Naive B cell (primary cell): ENCODE results near the gene RNF5. TPM values are rescaled to one million over a fixed set of nuclear protein-coding genes. Genes with fewer than 3 reads are reported as not detected.
"Not testable (repeated sequence)": the region's sequence is repeated elsewhere in the genome, so short reads cannot be mapped to it uniquely, and the experiment has no call there.

Source experiments
- ATAC-seq, 2 donors: fragments of 150-1000 bp; cut with Tn5 transposase; 2 replicates each; pipeline ENCODE4 v1.10.0; 2021; ENCODE audit warnings: low read depth in 2 of 2, mild to moderate bottlenecking in 2 of 2, moderate library complexity in 2 of 2
- DNase-seq: peaks from one replicate; pipeline ENCODE4 v3.0.0; 2022
- H3K27ac Mint-ChIP-seq, 6 donors: one replicate each; pipeline ENCODE4 v1.8.0; 2020 to 2022; ENCODE audit warnings: mild to moderate bottlenecking in 6 of 6, mixed read lengths in 6 of 6, moderate library complexity in 5 of 6, inconsistent platforms in 2 of 6
- H3K27me3 Mint-ChIP-seq, 3 donors: one replicate each; pipeline ENCODE4 v1.8.0; 2021 to 2022; ENCODE audit warnings: mixed read lengths in 3 of 3, mild to moderate bottlenecking in 1 of 3
- H3K36me3 Mint-ChIP-seq, 2 donors: one replicate each; pipeline ENCODE4 v1.8.0; 2020 to 2022; ENCODE audit warnings: mixed read lengths in 2 of 2, inconsistent platforms in 1 of 2, mild to moderate bottlenecking in 1 of 2
- H3K4me1 Mint-ChIP-seq, 3 donors: one replicate each; pipeline ENCODE4 v1.8.0; 2020 to 2022; ENCODE audit warnings: mixed read lengths in 3 of 3, inconsistent platforms in 1 of 3, mild to moderate bottlenecking in 1 of 3, moderate library complexity in 1 of 3
- H3K4me3 Mint-ChIP-seq, 8 donors: one replicate each; pipeline ENCODE4 v1.8.0; 2020 to 2022; ENCODE audit warnings: mild to moderate bottlenecking in 8 of 8, mixed read lengths in 8 of 8, moderate library complexity in 8 of 8, inconsistent platforms in 2 of 8
- H3K9me3 Mint-ChIP-seq, 7 donors: one replicate each; pipeline ENCODE4 v1.8.0; 2020 to 2022; ENCODE audit warnings: mixed read lengths in 7 of 7, mild to moderate bottlenecking in 5 of 7, inconsistent platforms in 2 of 7, moderate library complexity in 1 of 7
- polyA plus RNA-seq, 6 donors: library from polyadenylated mRNA; unstranded; fragments of 300-500 nt; fragmentation: Illumina TruSeq; gene quantifications; one replicate each; pipeline ENCODE4 v1.2.3, GENCODE V29; 2021; ENCODE audit warnings: low read depth in 6 of 6

Gene RNF5
- polyA plus RNA-seq, 6 donors from 2014 or later = 85.9 to 116 (median 102) TPM

GRCh38 chr6:32182555-32182981 is 4.4 kb downstream of the RNF5 start:
- peaks cover 0 to 1% (median 0%) of the 10 kb centered on the region in 7 donors for H3K9me3 Mint-ChIP-seq
- H3K27me3 Mint-ChIP-seq = no peaks in the 10 kb centered on the region
- peak overlapping the region in 2 of 8 donors; percentile 2 to 10 for H3K4me3 Mint-ChIP-seq
- peaks cover 14 to 32% of the 10 kb centered on the region in 2 donors for H3K36me3 Mint-ChIP-seq
- no peak for DNase-seq
- no peak for ATAC-seq
- peaks cover 51 to 56% (median 54%) of the 10 kb centered on the region in 3 donors for H3K4me1 Mint-ChIP-seq
- peak overlapping the region in 1 of 6 donors; percentile 23 for H3K27ac Mint-ChIP-seq

- H3K36me3 Mint-ChIP-seq = peaks cover 16 to 35% of the 10 kb centered on the region in 2 donors
- peak overlapping the region in 1 of 6 donors; percentile 31 for H3K27ac Mint-ChIP-seq
- peaks cover 51 to 59% (median 56%) of the 10 kb centered on the region in 3 donors for H3K4me1 Mint-ChIP-seq
- no peaks in the 10 kb centered on the region for H3K9me3 Mint-ChIP-seq
- H3K27me3 Mint-ChIP-seq = no peaks in the 10 kb centered on the region
- peak overlapping the region in 1 of 8 donors; percentile 2 for H3K4me3 Mint-ChIP-seq
- DNase-seq = no peak
- ATAC-seq = no peak
These were observed 4.8 kb downstream of the RNF5 start for GRCh38 chr6:32183030-32183429.

GRCh38 chr6:32183483-32184083 is 5.4 kb downstream of the RNF5 start:
- ATAC-seq = no peak
- H3K36me3 Mint-ChIP-seq = peaks cover 16 to 35% of the 10 kb centered on the region in 2 donors
- no peak for DNase-seq
- H3K9me3 Mint-ChIP-seq = no peaks in the 10 kb centered on the region
- H3K4me3 Mint-ChIP-seq = peak overlapping the region in 1 of 8 donors; percentile 54
- H3K4me1 Mint-ChIP-seq = peaks cover 48 to 58% (median 58%) of the 10 kb centered on the region in 3 donors
- no peaks in the 10 kb centered on the region for H3K27me3 Mint-ChIP-seq
- H3K27ac Mint-ChIP-seq = peak overlapping the region in 2 of 6 donors; percentile 31 to 60

GRCh38 chr6:32184084-32184640 is 6.0 kb downstream of the RNF5 start, which contains the start of gene AGER:
TSS of gene AGER (minus strand) at chr6:32184253. CDS start at chr6:32184222, 31 bp downstream.
- Mint-ChIP-seq H3K27me3 (no peaks in the 10 kb centered on the region), H3K4me1 (peaks cover 48 to 58% (median 58%) of the 10 kb centered on the region in 3 donors), H3K36me3 (peaks cover 16 to 35% of the 10 kb centered on the region in 2 donors), H3K4me3 (peak within 1 kb of the TSS in 2 of 8 donors; percentile 15 to 54), H3K27ac (peak within 1 kb of the TSS in 3 of 6 donors; percentile 31 to 82 (median 60)), H3K9me3 (no peaks in the 10 kb centered on the region)
- no peak for DNase-seq
- no peak for ATAC-seq

GRCh38 chr6:32185681-32186131 is 7.5 kb downstream of the RNF5 start:
- peak overlapping the region in 4 of 8 donors; percentile 41 to 97 (median 66) for H3K4me3 Mint-ChIP-seq
- peaks cover 45 to 55% (median 52%) of the 10 kb centered on the region in 3 donors for H3K4me1 Mint-ChIP-seq

GRCh38 chr6:32186151-32186840 is 8.1 kb downstream of the RNF5 start:
- DNase-seq, H3K9me3 Mint-ChIP-seq, ATAC-seq, H3K27me3 Mint-ChIP-seq: not testable (repeated sequence)
- Mint-ChIP-seq H3K4me1 (peaks cover 45 to 54% (median 52%) of the 10 kb centered on the region in 3 donors), H3K4me3 (peak overlapping the region; percentile 59 to 97 (median 75)), H3K27ac (peak overlapping the region in 5 of 6 donors; percentile 79 to 95 (median 87)), H3K36me3 (peaks cover 16 to 27% of the 10 kb centered on the region in 2 donors)

More at GRCh38 chr6:32185681-32186131, 7.5 kb downstream of the RNF5 start:
- not testable (repeated sequence) for H3K27me3 Mint-ChIP-seq, ATAC-seq, H3K9me3 Mint-ChIP-seq, DNase-seq
- Mint-ChIP-seq H3K27ac (peak overlapping the region in 3 of 6 donors; percentile 18 to 79 (median 24)), H3K36me3 (peaks cover 16 to 28% of the 10 kb centered on the region in 2 donors)

GRCh38 chr6:32187009-32187709 is 9.0 kb downstream of the RNF5 start:
- peaks cover 52 to 58% (median 55%) of the 10 kb centered on the region in 3 donors for H3K4me1 Mint-ChIP-seq
- no peaks in the 10 kb centered on the region for H3K9me3 Mint-ChIP-seq
- peaks cover 16 to 35% of the 10 kb centered on the region in 2 donors for H3K36me3 Mint-ChIP-seq

GRCh38 chr6:32187725-32188380 is 9.6 kb downstream of the RNF5 start:
- not testable (repeated sequence) for DNase-seq, H3K27me3 Mint-ChIP-seq, H3K9me3 Mint-ChIP-seq, ATAC-seq
- peaks cover 16 to 41% of the 10 kb centered on the region in 2 donors for H3K36me3 Mint-ChIP-seq
- peak overlapping the region in 5 of 6 donors; percentile 32 to 100 (median 93) for H3K27ac Mint-ChIP-seq
- peaks cover 56 to 63% (median 59%) of the 10 kb centered on the region in 3 donors for H3K4me1 Mint-ChIP-seq
- H3K4me3 Mint-ChIP-seq = peak overlapping the region; percentile 65 to 99 (median 94)

More at GRCh38 chr6:32187009-32187709, 9.0 kb downstream of the RNF5 start:
- DNase-seq (no peak), ATAC-seq (no peak)
- peak overlapping the region; percentile 79 to 95 (median 91) for H3K27ac Mint-ChIP-seq
- H3K4me3 Mint-ChIP-seq = peak overlapping the region; percentile 65 to 97 (median 78)
- no peaks in the 10 kb centered on the region for H3K27me3 Mint-ChIP-seq

- no peaks in the 10 kb centered on the region for H3K27me3 Mint-ChIP-seq
- ATAC-seq (no peak), DNase-seq (no peak)
- peak overlapping the region; percentile 80 to 100 (median 95) for H3K27ac Mint-ChIP-seq
- H3K4me1 Mint-ChIP-seq = peaks cover 61 to 70% (median 65%) of the 10 kb centered on the region in 3 donors
- H3K4me3 Mint-ChIP-seq = peak overlapping the region; percentile 90 to 99 (median 94)
- no peaks in the 10 kb centered on the region for H3K9me3 Mint-ChIP-seq
- H3K36me3 Mint-ChIP-seq = peaks cover 16 to 41% of the 10 kb centered on the region in 2 donors
These were observed 10.3 kb downstream of the RNF5 start for GRCh38 chr6:32188381-32189068.

GRCh38 chr6:32189069-32189741 is 11.0 kb downstream of the RNF5 start:
- peaks cover 16 to 41% of the 10 kb centered on the region in 2 donors for H3K36me3 Mint-ChIP-seq
- peaks cover 68 to 74% (median 72%) of the 10 kb centered on the region in 3 donors for H3K4me1 Mint-ChIP-seq
- peak overlapping the region; percentile 90 to 99 (median 94) for H3K4me3 Mint-ChIP-seq
- peak overlapping the region; percentile 81 to 100 (median 95) for H3K27ac Mint-ChIP-seq
- H3K27me3 Mint-ChIP-seq = no peaks in the 10 kb centered on the region
- DNase-seq (no peak), ATAC-seq (no peak)
- H3K9me3 Mint-ChIP-seq = no peaks in the 10 kb centered on the region

- Mint-ChIP-seq H3K9me3 (no peaks in the 10 kb centered on the region), H3K27me3 (no peaks in the 10 kb centered on the region), H3K4me3 (peak overlapping the region; percentile 94 to 99 (median 97)), H3K4me1 (peaks cover 71 to 77% (median 76%) of the 10 kb centered on the region in 3 donors), H3K27ac (peak overlapping the region in 4 of 6 donors; percentile 81 to 100 (median 94)), H3K36me3 (peaks cover 16 to 41% of the 10 kb centered on the region in 2 donors)
- DNase-seq (no peak), ATAC-seq (no peak)
These were observed 11.5 kb downstream of the RNF5 start for GRCh38 chr6:32189742-32190053.
